Activated effector memory CD4-positive, alpha-beta T cell treated with anti-CD3 and anti-CD28 coated beads, Interleukin-2, amount 50 U/mL, for 16 hours (primary cell): Measurements from ENCODE around the gene SPTLC2.

Source experiments
- DNase-seq: peaks from one replicate; pipeline ENCODE4 v3.0.0-alpha.2; 2020

The SPTLC2 gene

GRCh38 chr14:77498120-77498979 is 118.1 kb downstream of the SPTLC2 start, which contains the start of gene ISM2:
ISM2 (minus strand) TSS chr14:77498816; CDS start chr14:77498793, 23 bp downstream.
- DNase-seq: peak; percentile 78

DNA sequence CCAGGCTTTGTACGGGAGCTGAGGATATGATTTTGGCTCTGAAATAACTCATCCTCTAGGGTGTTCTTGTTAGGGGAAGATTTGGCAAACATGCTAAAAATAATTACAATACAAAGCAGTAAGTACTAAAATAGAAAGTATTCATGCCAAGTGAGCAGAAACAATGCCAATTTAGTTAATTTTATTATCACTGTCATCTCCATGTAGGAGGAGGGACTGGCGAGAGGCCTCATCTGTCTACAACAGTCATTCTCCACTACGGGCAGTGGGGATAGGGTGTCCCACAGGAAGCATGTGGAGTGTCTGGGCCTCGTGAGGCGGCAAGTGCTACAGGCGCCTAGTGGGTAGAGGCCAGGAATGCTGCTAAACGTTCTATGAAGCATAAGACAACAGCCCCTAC is 121.1 kb downstream of the SPTLC2 start:
- DNase-seq: peak; percentile 6

- peak; percentile 38 for DNase-seq
These were observed 125.4 kb downstream of the SPTLC2 start for GRCh38 chr14:77491056-77491455.

GRCh38 chr14:77490347-77490986 is 126.0 kb downstream of the SPTLC2 start:
- DNase-seq: peak; percentile 47

DNA sequence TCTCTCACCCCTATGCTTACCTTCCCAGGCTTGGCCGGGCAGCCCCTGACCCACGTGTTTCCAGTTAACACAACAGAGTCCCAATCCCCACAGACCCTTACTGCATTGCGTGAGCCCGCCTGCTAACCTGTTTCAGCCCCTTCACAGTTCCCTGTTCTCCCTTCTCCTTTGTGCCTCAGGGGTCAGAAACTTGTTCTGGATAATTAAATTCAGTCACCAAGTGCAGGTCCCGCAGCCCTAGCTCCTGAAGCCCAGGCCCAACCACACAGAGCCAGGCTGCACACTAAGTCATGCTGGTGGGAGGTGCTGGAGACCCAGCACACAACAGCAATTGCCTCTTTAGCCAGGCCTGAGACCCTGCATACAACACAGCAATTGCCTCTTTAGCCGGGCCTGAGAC is 127.4 kb downstream of the SPTLC2 start:
- peak; percentile 30 for DNase-seq

GRCh38 chr14:77488558-77488957 is 127.9 kb downstream of the SPTLC2 start:
- DNase-seq: no peak

- DNase-seq: no peak
These were observed 130.3 kb downstream of the SPTLC2 start for GRCh38 chr14:77485901-77486678.

- peak; percentile 50 for DNase-seq
These were observed 131.2 kb downstream of the SPTLC2 start for GRCh38 chr14:77485256-77485655.

DNA sequence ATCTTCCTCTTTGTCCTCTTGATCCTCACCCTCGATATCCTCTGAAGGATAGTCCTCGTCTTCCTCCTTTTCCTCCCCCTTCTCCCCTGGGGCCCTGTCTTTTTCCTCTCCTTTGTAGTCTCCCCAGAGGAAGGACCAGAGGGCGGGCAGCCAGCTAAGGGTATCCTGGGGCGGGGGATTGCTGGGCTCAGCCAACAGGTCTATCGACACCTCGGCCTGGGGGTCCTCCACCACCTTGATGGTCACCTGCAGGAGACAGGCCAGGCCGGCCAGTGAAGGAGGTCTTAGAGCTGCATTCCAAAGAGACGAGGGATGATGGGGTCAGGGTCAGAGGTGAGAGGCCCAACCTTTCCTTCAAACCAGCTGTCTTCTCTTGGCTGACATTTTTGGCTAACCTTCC is 134.0 kb downstream of the SPTLC2 start:
- no peak for DNase-seq

- DNase-seq: no peak
These were observed 137.6 kb downstream of the SPTLC2 start for GRCh38 chr14:77478796-77479195.

DNA sequence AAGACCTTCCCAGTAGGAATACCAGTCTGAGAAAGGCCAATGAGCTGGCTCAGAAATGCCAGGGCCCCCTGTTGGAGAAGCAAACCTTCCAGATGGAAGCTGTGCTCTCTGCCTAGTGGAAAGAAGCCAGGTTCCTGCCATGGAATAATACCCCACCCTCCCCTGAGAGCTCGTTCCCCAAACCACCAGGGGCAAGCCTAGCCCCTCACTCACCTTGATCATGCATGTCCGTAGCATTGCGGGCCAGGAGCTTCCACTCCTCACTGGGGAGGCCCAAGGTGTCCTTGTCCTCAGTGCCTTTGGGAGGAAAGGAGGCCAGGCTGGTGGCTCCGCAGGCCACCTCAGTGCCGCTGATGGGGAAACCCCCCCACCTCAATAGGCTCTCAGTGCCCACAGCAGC is 138.4 kb downstream of the SPTLC2 start:
- DNase-seq: no peak

DNA sequence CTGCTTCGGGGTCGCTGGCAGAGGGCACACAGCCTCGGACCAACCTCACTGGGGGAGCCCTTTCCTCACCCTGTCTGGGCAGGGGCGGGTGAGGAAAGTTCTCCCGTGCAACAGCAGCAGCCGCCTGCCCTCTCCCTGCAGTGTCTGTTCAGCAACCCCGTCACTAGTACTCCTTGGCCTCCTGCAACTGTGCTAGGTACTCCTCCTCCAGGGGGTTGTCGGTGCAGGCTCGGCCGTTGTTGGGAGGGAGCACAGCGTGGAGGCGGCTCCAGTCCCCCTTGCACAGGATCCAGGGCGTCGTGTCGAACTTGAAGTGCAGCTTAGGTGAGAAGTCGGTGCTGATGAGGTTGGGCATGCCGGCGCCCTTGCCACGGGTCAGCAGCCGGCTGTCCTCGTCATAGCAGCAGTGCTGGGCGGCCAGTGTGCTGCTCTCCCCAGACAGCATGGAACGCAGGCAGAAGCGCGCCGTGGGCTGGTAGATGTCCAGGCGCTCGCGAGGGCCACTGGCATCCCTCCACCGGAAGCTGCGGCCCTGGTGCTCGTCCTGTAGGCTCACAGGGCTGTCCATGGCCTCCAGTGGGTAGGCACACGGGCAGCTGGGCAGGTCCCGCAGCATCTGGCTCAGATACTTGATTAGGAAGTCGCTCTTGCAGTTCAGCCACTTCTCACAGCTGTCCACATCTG is 140.9 kb downstream of the SPTLC2 start:
- peak; percentile 38 for DNase-seq

GRCh38 chr14:77474479-77475177 is 141.8 kb downstream of the SPTLC2 start:
- DNase-seq: peak; percentile 56

GRCh38 chr14:77473921-77474320 is 142.5 kb downstream of the SPTLC2 start:
- no peak for DNase-seq

- DNase-seq: peak; percentile 37
These were observed 146.1 kb downstream of the SPTLC2 start for GRCh38 chr14:77470224-77470870.

DNA sequence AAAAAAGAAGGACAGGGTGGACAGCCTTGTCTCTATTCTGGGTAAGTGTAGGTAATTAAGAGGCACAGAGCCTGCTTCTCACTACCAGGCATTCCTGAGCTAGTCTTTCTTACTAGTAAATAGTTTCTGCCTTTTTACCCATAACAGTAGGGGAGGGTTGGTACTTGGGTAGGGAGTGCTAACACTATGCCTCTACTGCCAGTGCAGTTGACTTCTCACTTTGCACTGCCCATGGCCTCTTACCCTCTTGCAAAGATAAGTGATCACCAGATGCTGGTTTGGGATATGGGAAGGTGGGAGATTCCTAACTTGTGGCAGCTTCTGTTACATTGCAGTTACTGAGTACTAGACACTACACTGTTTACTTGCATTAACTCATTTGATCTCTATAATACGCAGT is 146.9 kb downstream of the SPTLC2 start:
- peak; percentile 27 for DNase-seq

DNA sequence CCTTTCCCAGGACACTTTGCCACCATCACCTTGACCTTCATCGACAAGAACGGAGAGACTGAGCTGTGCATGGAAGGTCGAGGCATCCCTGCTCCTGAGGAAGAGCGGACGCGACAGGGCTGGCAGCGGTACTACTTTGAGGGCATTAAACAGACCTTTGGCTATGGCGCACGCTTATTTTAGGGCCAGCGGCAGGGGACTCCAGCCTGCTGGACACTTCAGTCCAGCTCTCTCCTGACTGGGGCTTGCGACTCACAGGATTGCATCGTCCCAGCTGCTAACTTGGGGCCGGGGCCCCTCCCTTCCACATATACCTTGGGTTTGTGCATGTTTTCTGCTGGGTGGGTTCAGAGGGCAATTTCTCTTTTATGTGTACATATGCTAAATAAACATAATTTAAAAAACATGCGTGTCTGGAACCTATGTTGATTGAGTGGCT is 147.4 kb downstream of the SPTLC2 start:
- DNase-seq: peak; percentile 48

DNA sequence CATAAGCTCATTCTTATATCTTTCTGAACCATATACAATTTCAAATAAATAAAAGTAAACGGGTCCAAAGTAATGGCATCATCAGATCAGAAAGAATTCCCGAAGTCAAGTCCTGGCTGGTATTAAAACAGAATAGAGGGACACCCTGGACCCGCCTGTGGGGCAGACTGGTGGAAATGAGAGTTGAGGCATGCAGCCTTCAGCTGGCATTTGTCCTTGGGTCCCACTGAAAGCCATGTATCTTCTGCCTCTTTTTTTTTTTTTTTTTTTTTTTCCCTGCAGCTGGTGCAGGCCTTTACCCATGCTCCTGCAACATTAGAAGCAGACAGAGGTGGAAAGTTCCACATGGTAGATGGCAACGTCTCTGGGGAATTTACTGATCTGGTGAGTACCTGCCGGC is 148.6 kb downstream of the SPTLC2 start:
- DNase-seq: peak; percentile 27

DNA sequence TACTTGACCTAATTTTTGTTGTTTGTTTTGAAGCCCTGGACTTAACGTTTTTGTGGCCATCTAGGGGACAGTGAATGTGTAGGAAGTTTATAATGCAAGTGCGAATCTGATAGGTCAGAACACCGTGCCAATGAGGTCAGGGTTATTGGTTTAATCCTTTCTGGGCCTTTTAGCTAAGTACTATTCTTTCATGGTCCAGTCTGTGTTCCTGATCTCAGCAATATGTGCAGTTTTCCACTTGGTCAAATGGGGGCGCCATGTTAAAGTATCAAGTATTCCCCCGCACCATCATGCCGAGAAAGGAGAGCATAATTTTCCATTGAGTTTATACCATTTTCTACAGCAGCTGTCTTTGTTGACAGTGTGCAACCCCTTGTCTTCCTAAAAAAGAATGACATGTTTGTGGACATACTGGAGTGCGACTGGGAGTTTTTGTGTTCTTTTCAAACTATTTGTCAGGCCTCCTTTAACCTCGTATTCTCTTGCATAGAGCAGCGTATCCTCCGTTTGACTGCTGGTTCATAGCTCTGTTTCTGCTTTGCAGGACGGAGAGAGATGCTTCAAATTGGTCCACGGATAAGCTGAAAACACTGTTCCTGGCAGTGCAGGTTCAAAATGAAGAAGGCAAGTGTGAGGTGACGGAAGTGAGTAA is 157.2 kb downstream of the SPTLC2 start:
- DNase-seq: peak; percentile 82

DNA sequence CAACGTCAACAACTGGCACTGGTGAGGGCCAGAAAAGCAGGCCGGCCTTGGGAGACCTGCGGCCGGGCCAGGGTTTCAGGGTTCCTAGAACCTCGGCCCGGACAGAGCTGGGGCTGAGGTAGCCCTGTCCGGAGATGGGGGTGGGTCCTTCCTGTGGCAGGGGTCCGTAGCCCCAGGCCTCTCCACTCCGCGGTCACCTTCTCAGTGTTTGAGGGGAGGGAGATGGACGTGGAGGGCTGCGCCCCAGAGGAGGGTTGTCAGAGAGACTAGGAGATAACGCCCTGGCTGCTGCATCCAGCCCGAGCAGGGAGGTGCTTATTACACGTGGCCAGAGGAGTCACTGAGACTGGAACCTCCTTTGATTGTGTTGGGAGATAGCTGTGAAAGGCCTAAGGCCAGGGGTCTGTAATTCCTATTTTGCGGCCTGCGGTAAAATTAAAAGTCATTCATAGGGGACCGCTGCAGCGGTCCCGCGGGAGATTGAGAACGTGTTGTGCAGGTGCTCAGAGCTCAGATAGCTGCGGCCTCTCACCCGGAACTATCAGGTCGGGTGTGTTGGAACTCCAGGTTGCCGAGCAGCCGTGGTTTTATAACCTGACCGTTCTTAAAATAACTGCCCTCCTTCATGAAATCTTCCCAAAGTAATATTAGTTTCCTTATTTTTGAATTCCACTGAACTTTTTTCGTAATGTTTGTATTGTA is 158.0 kb downstream of the SPTLC2 start:
- peak; percentile 77 for DNase-seq
